Neuronal stem cell (in vitro differentiated cells): ENCODE results near the gene SPAG16.

Experiments used
- DNase-seq: peaks from one replicate; pipeline ENCODE4 v3.0.0-alpha.2; 2013; ENCODE audit warnings: low spot score
- H2AFZ ChIP-seq: one replicate; pipeline ENCODE4 v1.6.1; 2013; ENCODE audit warnings: mild to moderate bottlenecking, low read length, inconsistent platforms
- H2AK5ac ChIP-seq: 2 replicates; pipeline ENCODE4 v1.6.1; 2013; ENCODE audit warnings: low read depth, mild to moderate bottlenecking, inconsistent platforms, low read length, moderate library complexity, mixed read lengths
- H2BK120ac ChIP-seq: 2 replicates; pipeline ENCODE4 v1.6.1; 2013; ENCODE audit warnings: low read depth, mild to moderate bottlenecking, inconsistent platforms, low read length, moderate library complexity, mixed read lengths
- H2BK12ac ChIP-seq: one replicate; pipeline ENCODE4 v1.6.1; 2013; ENCODE audit warnings: low read length, inconsistent platforms
- H2BK15ac ChIP-seq: 2 replicates; pipeline ENCODE4 v1.6.1; 2013; ENCODE audit warnings: mild to moderate bottlenecking, low read length, inconsistent platforms, mixed read lengths
- H2BK5ac ChIP-seq: one replicate; pipeline ENCODE4 v1.6.1; 2013; ENCODE audit warnings: inconsistent platforms, mild to moderate bottlenecking, low read length, moderate library complexity
- H3K14ac ChIP-seq: one replicate; pipeline ENCODE4 v1.6.1; 2013; ENCODE audit warnings: low read length, inconsistent platforms
- H3K18ac ChIP-seq: 2 replicates; pipeline ENCODE4 v1.6.1; 2013; ENCODE audit warnings: low read length, inconsistent platforms
- H3K23ac ChIP-seq: 2 replicates; pipeline ENCODE4 v1.6.1; 2013; ENCODE audit warnings: low read depth, mild to moderate bottlenecking, mixed read lengths, low read length, inconsistent platforms; ENCODE audit not compliant: poor library complexity
- H3K27ac ChIP-seq: replicated peaks from 3 replicates; pipeline ENCODE4 v1.5.1; 2013; ENCODE audit warnings: low read length, inconsistent platforms
- H3K27me3 ChIP-seq, 3 experiments: 2 replicates each; pipeline ENCODE4 v1.6.1; 2013; ENCODE audit warnings: low read length in 3 of 3, mild to moderate bottlenecking in 2 of 3, inconsistent platforms in 1 of 3, low read depth in 1 of 3, mixed read lengths in 1 of 3, moderate library complexity in 1 of 3; ENCODE audit not compliant: control insufficient read depth in 3 of 3, insufficient read depth in 3 of 3
- H3K36me3 ChIP-seq, 2 donors: replicated peaks in 1 of 2; 2 replicates each; pipeline ENCODE4 v1.6.1; 2013; ENCODE audit warnings: low read length in 2 of 2; ENCODE audit not compliant: control insufficient read depth in 2 of 2, insufficient read depth in 2 of 2
- H3K4ac ChIP-seq: 2 replicates; pipeline ENCODE4 v1.6.1; 2013; ENCODE audit warnings: inconsistent platforms, mild to moderate bottlenecking, low read length, moderate library complexity
- H3K4me1 ChIP-seq, 2 donors: 1 replicate in 1 of 2; 2 replicates in 1 of 2; pipeline ENCODE4 v1.6.1; 2013; ENCODE audit warnings: low read length in 2 of 2, low read depth in 1 of 2; ENCODE audit not compliant: control insufficient read depth in 2 of 2, insufficient read depth in 1 of 2
- H3K4me2 ChIP-seq: one replicate; pipeline ENCODE4 v1.6.1; 2013; ENCODE audit warnings: mild to moderate bottlenecking, low read length, inconsistent platforms; ENCODE audit not compliant: insufficient read depth, poor library complexity, severe bottlenecking
- H3K4me3 ChIP-seq, 2 donors: 2 replicates each; pipeline ENCODE4 v1.5.1; 2013; ENCODE audit warnings: low read length in 2 of 2, mild to moderate bottlenecking in 2 of 2, inconsistent platforms in 1 of 2, moderate library complexity in 1 of 2
- H3K79me1 ChIP-seq: one replicate; pipeline ENCODE4 v1.6.1; 2013; ENCODE audit warnings: low read depth, mild to moderate bottlenecking, inconsistent platforms, low read length, moderate library complexity
- H3K9ac ChIP-seq: one replicate; pipeline ENCODE4 v1.6.1; 2013; ENCODE audit warnings: mild to moderate bottlenecking, low read depth, low read length, inconsistent platforms; ENCODE audit not compliant: poor library complexity
- H3K9me3 ChIP-seq, 2 donors: replicated peaks in 1 of 2; 2 replicates each; pipeline versions ENCODE3 to v1.6.1; 2013; ENCODE audit warnings: low read length in 2 of 2, mild to moderate bottlenecking in 2 of 2, inconsistent platforms in 1 of 2, low read depth in 1 of 2, mixed read lengths in 1 of 2, moderate library complexity in 1 of 2; ENCODE audit not compliant: control insufficient read depth in 2 of 2, insufficient read depth in 1 of 2
- H4K8ac ChIP-seq: one replicate; pipeline ENCODE4 v1.6.1; 2013; ENCODE audit warnings: low read depth, mild to moderate bottlenecking, inconsistent platforms, low read length, moderate library complexity
- H4K91ac ChIP-seq: one replicate; pipeline ENCODE4 v1.6.1; 2013; ENCODE audit warnings: low read length, low read depth, mild to moderate bottlenecking, inconsistent platforms; ENCODE audit not compliant: poor library complexity
- WGBS, 2 donors: extraction: QIAGEN DNeasy Blood & Tissue Kit; methylation state at CpG; one replicate each; pipeline ENCODE4 v1.1.7; 2013; ENCODE audit warnings: missing lambda C conversion rate in 2 of 2, mixed read lengths in 1 of 2; ENCODE audit not compliant: insufficient read length in 2 of 2, insufficient replicate concordance in 1 of 2; ENCODE audit errors: extremely low coverage in 2 of 2; 5-methylcytosine and 5-hydroxymethylcytosine counted together

Gene SPAG16

GRCh38 chr2:214098811-214099210 lies 814.5 kb downstream of the SPAG16 start:
- H4K91ac ChIP-seq, result no peak overlapping the region
- H2BK120ac ChIP-seq, result no peak overlapping the region
- no peaks in the 10 kb centered on the region for H3K36me3 ChIP-seq
- no peak overlapping the region for H3K4me2 ChIP-seq
- no peaks in the 10 kb centered on the region for H3K27me3 ChIP-seq
- no peak overlapping the region for H2BK5ac ChIP-seq
- no peak overlapping the region for H3K14ac ChIP-seq
- H3K27ac ChIP-seq, result no peak overlapping the region
- DNase-seq, result no peak
- H3K18ac ChIP-seq, result no peak overlapping the region
- no peak overlapping the region for H2AK5ac ChIP-seq
- H3K9me3 ChIP-seq, result no peaks in the 10 kb centered on the region
- H3K79me1 ChIP-seq, result no peaks in the 10 kb centered on the region
- H2BK15ac ChIP-seq, result no peak overlapping the region
- WGBS, 2 donors, result no CpG with 5 or more reads among the region's 1 CpG
- no peak overlapping the region for H3K9ac ChIP-seq
- no peak overlapping the region for H3K23ac ChIP-seq
- H3K4me1 ChIP-seq, result peaks cover 0 to 5% of the 10 kb centered on the region in 2 donors
- H4K8ac ChIP-seq, result no peak overlapping the region
- no peak overlapping the region for H3K4me3 ChIP-seq
- no peak overlapping the region for H2AFZ ChIP-seq
- H3K4ac ChIP-seq, result no peak overlapping the region
- no peak overlapping the region for H2BK12ac ChIP-seq

- no peak overlapping the region for H2AFZ ChIP-seq
- no peak overlapping the region for H3K14ac ChIP-seq
- H2BK5ac ChIP-seq, result no peak overlapping the region
- H3K23ac ChIP-seq, result no peak overlapping the region
- H3K36me3 ChIP-seq, result no peaks in the 10 kb centered on the region
- no peak overlapping the region for H3K4me2 ChIP-seq
- H3K27me3 ChIP-seq, result no peaks in the 10 kb centered on the region
- no peak overlapping the region for H4K8ac ChIP-seq
- DNase-seq, result no peak
- no peak overlapping the region for H2BK12ac ChIP-seq
- H3K4ac ChIP-seq, result no peak overlapping the region
- no peak overlapping the region for H2AK5ac ChIP-seq
- no peak overlapping the region for H3K4me3 ChIP-seq
- H3K9ac ChIP-seq, result no peak overlapping the region
- H3K27ac ChIP-seq, result no peak overlapping the region
- no CpG with 5 or more reads among the region's 4 CpGs for whole genome bisulfite sequencing, 2 donors
- no peaks in the 10 kb centered on the region for H3K9me3 ChIP-seq
- no peaks in the 10 kb centered on the region for H3K79me1 ChIP-seq
- H3K18ac ChIP-seq, result no peak overlapping the region
- peaks cover 0 to 5% of the 10 kb centered on the region in 2 donors for H3K4me1 ChIP-seq
- H4K91ac ChIP-seq, result no peak overlapping the region
- no peak overlapping the region for H2BK120ac ChIP-seq
- no peak overlapping the region for H2BK15ac ChIP-seq
Observed at GRCh38 chr2:214100488-214100887, 816.2 kb downstream of the SPAG16 start.

- no peak for DNase-seq
- Histone ChIP-seq H4K8ac (no peak overlapping the region), H3K4me3 (no peak overlapping the region), H3K18ac (no peak overlapping the region), H3K4me2 (no peak overlapping the region), H3K14ac (no peak overlapping the region), H3K23ac (no peak overlapping the region), H2BK120ac (no peak overlapping the region), H3K27ac (no peak overlapping the region), H2BK15ac (no peak overlapping the region), H2BK5ac (no peak overlapping the region), H3K79me1 (no peaks in the 10 kb centered on the region), H3K27me3 (no peaks in the 10 kb centered on the region), H4K91ac (no peak overlapping the region), H3K9ac (no peak overlapping the region), H2BK12ac (no peak overlapping the region), H3K36me3 (no peaks in the 10 kb centered on the region), H2AFZ (peak overlapping the region; percentile 33), H3K9me3 (no peaks in the 10 kb centered on the region), H3K4ac (no peak overlapping the region), H3K4me1 (no peaks in the 10 kb centered on the region), H2AK5ac (no peak overlapping the region)
- WGBS, 2 donors, result no CpG with 5 or more reads among the region's 5 CpGs
Observed at GRCh38 chr2:214103276-214104001, 819.2 kb downstream of the SPAG16 start.

GRCh38 chr2:214104219-214104618 lies 820.0 kb downstream of the SPAG16 start:
- Histone ChIP-seq H3K36me3 (no peaks in the 10 kb centered on the region), H4K8ac (no peak overlapping the region), H3K14ac (no peak overlapping the region), H3K9ac (no peak overlapping the region), H3K79me1 (no peaks in the 10 kb centered on the region), H2BK120ac (no peak overlapping the region), H3K27me3 (no peaks in the 10 kb centered on the region), H2BK5ac (no peak overlapping the region), H3K9me3 (peaks cover 0 to 2% of the 10 kb centered on the region in 2 donors), H3K27ac (no peak overlapping the region), H2BK15ac (no peak overlapping the region), H3K4ac (no peak overlapping the region), H3K4me3 (no peak overlapping the region), H2BK12ac (no peak overlapping the region), H2AFZ (peak overlapping the region; percentile 33), H2AK5ac (no peak overlapping the region), H3K18ac (no peak overlapping the region), H3K4me1 (no peaks in the 10 kb centered on the region), H3K4me2 (no peak overlapping the region), H4K91ac (no peak overlapping the region), H3K23ac (no peak overlapping the region)
- no peak for DNase-seq
- no CpG with 5 or more reads among the region's 3 CpGs for WGBS, 2 donors
